AG04449 (cell line): Measurements from ENCODE around the gene BUD13.

Experiments used
- CTCF ChIA-PET: fragments of 350-600 bp; formaldehyde crosslinking; extraction: SDS; loops from one replicate; lab custom pipeline; 2021; ENCODE audit warnings: antibody characterized with exemption; lab: Yijun Ruan, JAX
- POLR2A ChIA-PET: fragments of 400-600, 350-600 bp; formaldehyde crosslinking; extraction: SDS; loops from one replicate; lab custom pipeline; 2020; ENCODE audit warnings: antibody characterized with exemption, inconsistent platforms; lab: Yijun Ruan, JAX
- DNase-seq: peaks from one replicate; pipeline ENCODE4 v3.0.0-alpha.2; 2010; ENCODE audit warnings: low read depth, low spot score
- H3K4me3 ChIP-seq: 2 replicates; pipeline ENCODE4 v1.5.1; 2011; ENCODE audit warnings: low read depth, mild to moderate bottlenecking, control low read depth, low read length
- CTCF ChIP-seq: IDR thresholded peaks from one replicate; pipeline ENCODE4 v1.5.1; 2011; ENCODE audit warnings: mild to moderate bottlenecking, moderate library complexity, low read length, control low read depth, inconsistent platforms; ENCODE audit not compliant: insufficient read depth; ENCODE audit errors: missing control alignments

BUD13 gene

GRCh38 chr11:116796548-116796947, 23.8 kb upstream of the BUD13 start:
- POLR2A ChIA-PET, result no interaction called here
- CTCF ChIA-PET, result interaction anchor here (1.0 to 12.3 kb wide), 3 partner anchors 10 to 306 kb away, joined by 5 to 472 read pairs (median 120); partner anchors contain the start of genes APOA1 and SIK3
- H3K4me3 ChIP-seq, result no peak overlapping the region
- no peak for TF ChIP-seq CTCF
- no peak for DNase-seq

- POLR2A ChIA-PET, result no interaction called here
- DNase-seq, result no peak
- no peak overlapping the region for H3K4me3 ChIP-seq
- TF ChIP-seq CTCF, result no peak
- CTCF ChIA-PET, result interaction anchor here (1.3 to 12.3 kb wide), 5 partner anchors 40 to 433 kb away, joined by 4 to 472 read pairs (median 119); partner anchors contain the start of genes APOA1, PCSK7 and SIK3
These were observed 22.1 kb upstream of the BUD13 start for GRCh38 chr11:116794851-116795250.

GRCh38 chr11:116793772-116794097, 20.9 kb upstream of the BUD13 start:
- ChIA-PET POLR2A (no interaction called here), CTCF (interaction anchor here (0.7 to 12.3 kb wide), 9 partner anchors 14 to 434 kb away, joined by 3 to 472 read pairs (median 20); partner anchors contain the start of genes APOA1, PCSK7 and SIK3)
- DNase-seq, result no peak
- no peak for TF ChIP-seq CTCF
- H3K4me3 ChIP-seq, result no peak overlapping the region

GRCh38 chr11:116792869-116793771, 20.3 kb upstream of the BUD13 start:
- ChIA-PET CTCF (interaction anchor here (0.7 to 12.3 kb wide), 17 partner anchors 10 to 435 kb away, joined by 3 to 472 read pairs (median 13); partner anchors contain the start of genes APOA1, PCSK7 and SIK3), POLR2A (no interaction called here)
- TF ChIP-seq CTCF, result no peak
- DNase-seq, result no peak
- no peak overlapping the region for H3K4me3 ChIP-seq

- ChIA-PET POLR2A (no interaction called here), CTCF (interaction anchor here (0.9 to 12.3 kb wide), 24 partner anchors 8 to 436 kb away, joined by 3 to 472 read pairs (median 12); partner anchors contain the start of genes APOA1, PCSK7 and SIK3)
- no peak overlapping the region for H3K4me3 ChIP-seq
- DNase-seq, result no peak
- TF ChIP-seq CTCF, result no peak
These were observed 19.5 kb upstream of the BUD13 start for GRCh38 chr11:116792144-116792868.
